ENCODE results near the gene LLGL1.
A peak's percentile ranks its signal among the peaks of the same experiment; 100 is the strongest.
"Not testable (repeated sequence)": the region's sequence is repeated elsewhere in the genome, so short reads cannot be mapped to it uniquely, and the experiment has no call there.

Gene LLGL1

GRCh38 chr17:18191967-18192366 lies 33.5 kb upstream of the LLGL1 start:
- no peak for DNase-seq (ENCODE audit: extremely low read depth in 1 of 2, low read depth in 1 of 2)

GRCh38 chr17:18194394-18194793 lies 31.0 kb upstream of the LLGL1 start:
- DNase-seq (ENCODE audit: extremely low read depth in 1 of 2, low read depth in 1 of 2), result no peak

GRCh38 chr17:18194804-18195203 lies 30.6 kb upstream of the LLGL1 start:
- DNase-seq (ENCODE audit: extremely low read depth in 1 of 2, low read depth in 1 of 2), result no peak

- no peak for DNase-seq (ENCODE audit: extremely low read depth in 1 of 2, low read depth in 1 of 2)
Measured at GRCh38 chr17:18195246-18195645, 30.2 kb upstream of the LLGL1 start.

GRCh38 chr17:18197535-18198194 lies 27.8 kb upstream of the LLGL1 start:
- no peak for DNase-seq (ENCODE audit: extremely low read depth in 1 of 2, low read depth in 1 of 2)

GRCh38 chr17:18198530-18198929 lies 26.9 kb upstream of the LLGL1 start:
- no peak for DNase-seq (ENCODE audit: extremely low read depth in 1 of 2, low read depth in 1 of 2)

- no peak for DNase-seq (ENCODE audit: extremely low read depth in 1 of 2, low read depth in 1 of 2)
Measured at GRCh38 chr17:18201108-18201507, 24.3 kb upstream of the LLGL1 start.

GRCh38 chr17:18203308-18203707 lies 22.1 kb upstream of the LLGL1 start:
- DNase-seq (ENCODE audit: extremely low read depth in 1 of 2, low read depth in 1 of 2), result no peak

- DNase-seq (ENCODE audit: extremely low read depth in 1 of 2, low read depth in 1 of 2), result no peak
Measured at GRCh38 chr17:18205861-18206260, 19.6 kb upstream of the LLGL1 start.

- DNase-seq (ENCODE audit: extremely low read depth in 1 of 2, low read depth in 1 of 2), result no peak
Measured at GRCh38 chr17:18206962-18207361, 18.5 kb upstream of the LLGL1 start.

- no peak for DNase-seq (ENCODE audit: extremely low read depth in 1 of 2, low read depth in 1 of 2)
Measured at GRCh38 chr17:18208092-18208491, 17.3 kb upstream of the LLGL1 start.

- no peak for DNase-seq (ENCODE audit: extremely low read depth in 1 of 2, low read depth in 1 of 2)
Measured at GRCh38 chr17:18213666-18214270, 11.7 kb upstream of the LLGL1 start.

GRCh38 chr17:18216906-18217305 lies 8.5 kb upstream of the LLGL1 start:
- DNase-seq (ENCODE audit: extremely low read depth in 1 of 2, low read depth in 1 of 2), result not testable (repeated sequence)

- DNase-seq (ENCODE audit: extremely low read depth in 1 of 2, low read depth in 1 of 2), result peak; percentile 44 to 46
Measured at GRCh38 chr17:18217412-18218015, 7.9 kb upstream of the LLGL1 start.

GRCh38 chr17:18218756-18219415 lies 6.5 kb upstream of the LLGL1 start:
- no peak for DNase-seq (ENCODE audit: extremely low read depth in 1 of 2, low read depth in 1 of 2)

GRCh38 chr17:18224053-18224386 lies 1.4 kb upstream of the LLGL1 start:
- DNase-seq (ENCODE audit: extremely low read depth in 1 of 2, low read depth in 1 of 2), result no peak

GRCh38 chr17:18224387-18225120 lies 881 bp upstream of the LLGL1 start:
- no peak for DNase-seq (ENCODE audit: extremely low read depth in 1 of 2, low read depth in 1 of 2)

GRCh38 chr17:18225642-18226283 lies 328 bp downstream of the LLGL1 start:
- DNase-seq (ENCODE audit: extremely low read depth in 1 of 2, low read depth in 1 of 2), result peak in 1 of 2 donors; percentile 6

GRCh38 chr17:18226284-18226945 lies 980 bp downstream of the LLGL1 start:
- no peak for DNase-seq (ENCODE audit: extremely low read depth in 1 of 2, low read depth in 1 of 2)

- no peak for DNase-seq (ENCODE audit: extremely low read depth in 1 of 2, low read depth in 1 of 2)
Measured at GRCh38 chr17:18227635-18228034, 2.2 kb downstream of the LLGL1 start.

All from stimulated activated CD8-positive, alpha-beta memory T cell treated with anti-CD3 and anti-CD28 coated beads, Interleukin-7, amount 100 ng/mL, for 48 hours (primary cell).